ENCODE measurements around the gene PTPRN2.
"Not testable (repeated sequence)": the region's sequence is repeated elsewhere in the genome, so short reads cannot be mapped to it uniquely, and the experiment has no call there.

The PTPRN2 gene

DNA sequence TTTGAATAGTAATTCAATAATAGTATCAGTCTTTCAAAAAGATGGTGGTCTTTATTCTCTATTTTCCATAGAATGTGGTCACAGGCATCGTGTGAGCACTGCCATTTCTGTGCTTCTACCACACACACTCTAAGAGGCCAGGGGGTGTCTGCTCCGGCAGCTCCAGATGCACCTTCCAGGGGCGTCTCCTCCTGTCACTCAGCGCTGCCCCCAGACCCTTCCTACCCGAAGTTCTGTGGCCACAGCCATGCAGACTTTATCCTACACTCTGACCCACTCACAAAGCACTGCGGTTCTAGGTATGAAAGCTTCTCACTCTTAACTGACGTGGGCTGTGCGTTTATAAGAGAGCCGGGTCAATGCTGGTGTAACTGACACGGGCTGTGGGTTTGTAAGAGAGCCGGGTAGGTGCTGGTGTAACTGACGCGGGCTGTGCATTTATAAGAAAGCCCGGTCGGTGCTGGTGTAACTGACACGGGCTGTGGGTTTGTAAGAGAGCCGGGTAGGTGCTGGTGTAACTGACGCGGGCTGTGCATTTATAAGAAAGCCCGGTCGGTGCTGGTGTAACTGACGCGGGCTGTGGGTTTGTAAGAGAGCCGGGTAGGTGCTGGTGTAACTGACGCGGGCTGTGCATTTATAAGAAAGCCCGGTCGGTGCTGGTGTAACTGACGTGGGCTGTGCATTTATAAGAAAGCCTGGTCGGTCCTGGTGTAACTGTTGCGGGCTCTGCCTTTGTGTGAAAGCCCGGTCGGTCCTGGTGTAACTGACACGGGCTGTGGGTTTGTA, 886.0 kb downstream of the PTPRN2 start:
- DNase-seq (ENCODE audit: insufficient read length, low spot score); FAIRE-seq: not testable (repeated sequence)

DNA sequence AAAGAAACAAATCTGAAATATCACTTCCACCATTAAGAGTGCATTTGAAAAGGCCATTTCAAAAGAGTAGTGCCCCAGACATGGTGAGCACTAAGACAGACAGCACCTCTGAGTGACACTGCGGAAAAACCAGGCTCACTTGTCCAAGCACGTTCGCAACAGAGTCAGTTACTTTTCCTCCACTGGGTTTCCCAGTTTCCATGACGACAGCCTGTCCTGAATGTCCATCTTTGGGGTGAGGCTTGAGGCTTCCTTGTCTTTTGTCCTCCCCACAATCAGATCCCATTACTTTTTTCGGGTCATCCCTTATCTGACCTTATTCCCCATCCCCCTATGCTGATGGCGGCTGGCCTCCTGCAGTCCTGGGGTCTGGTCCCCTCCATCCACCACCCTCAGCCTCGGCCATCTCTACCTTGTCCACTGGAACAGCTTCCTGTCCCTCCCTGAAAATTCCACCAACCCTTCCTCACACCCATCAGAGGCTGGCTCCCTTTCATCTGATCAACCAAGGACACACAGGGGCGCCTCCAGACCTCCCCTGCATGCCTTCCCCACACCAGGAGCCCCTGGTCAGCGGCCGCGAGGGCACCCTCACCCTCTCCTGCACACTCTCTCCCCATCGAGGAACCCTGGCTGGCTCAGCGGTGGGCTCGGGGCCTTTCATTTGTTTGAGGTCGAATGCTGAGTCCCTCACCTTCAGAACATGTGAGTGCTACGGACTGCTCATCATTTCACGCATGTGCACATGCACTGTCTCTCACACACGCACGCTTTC, 887.2 kb downstream of the PTPRN2 start:
- DNase-seq (ENCODE audit: insufficient read length, low spot score) (no peak), FAIRE-seq (no peak)

DNA sequence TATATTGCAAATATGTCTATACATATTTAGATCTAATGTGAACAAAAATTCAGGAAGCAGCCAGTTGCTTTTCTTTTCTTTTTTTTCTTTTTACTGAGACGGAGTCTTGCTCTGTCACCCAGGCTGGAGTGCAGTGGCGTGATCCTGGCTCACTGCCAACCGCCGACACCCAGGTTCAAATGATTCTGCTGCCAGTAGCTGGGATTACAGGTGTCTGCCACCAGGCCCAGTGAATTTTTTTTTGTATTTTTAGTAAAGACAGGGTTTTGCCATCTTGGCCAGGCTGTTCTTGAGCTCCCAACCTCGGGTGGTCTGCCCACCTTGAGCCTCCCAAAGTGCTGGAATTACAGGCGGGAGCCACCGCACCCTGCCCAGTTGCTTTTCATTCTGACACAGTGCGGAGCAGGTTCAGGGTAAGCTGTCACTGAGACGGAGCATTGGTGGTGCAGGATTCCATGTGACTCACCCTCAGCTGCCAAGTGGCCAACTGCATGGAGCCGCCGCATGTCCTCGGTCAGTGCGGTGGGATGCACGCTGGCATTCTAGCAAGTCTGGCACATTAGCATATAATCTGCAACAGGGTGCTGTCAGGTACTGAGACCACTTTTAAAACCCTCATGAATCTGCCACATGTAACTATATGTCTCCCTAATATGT, 888.1 kb downstream of the PTPRN2 start:
- DNase-seq (ENCODE audit: insufficient read length, low spot score) (no peak), FAIRE-seq (no peak)

DNA sequence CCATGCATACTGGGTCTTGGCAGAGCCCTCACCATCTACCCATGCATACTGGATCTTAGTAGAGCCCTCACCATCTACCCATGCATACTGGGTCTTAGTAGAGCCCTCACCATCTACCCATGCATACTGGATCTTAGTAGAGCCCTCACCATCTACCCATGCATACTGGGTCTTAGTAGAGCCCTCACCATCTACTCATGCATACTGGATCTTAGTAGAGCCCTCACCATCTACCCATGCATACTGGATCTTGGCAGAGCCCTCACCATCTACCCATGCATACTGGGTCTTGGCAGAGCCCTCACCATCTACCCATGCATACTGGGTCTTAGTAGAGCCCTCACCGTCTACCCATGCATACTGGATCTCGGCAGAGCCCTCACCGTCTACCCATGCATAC, 890.3 kb downstream of the PTPRN2 start:
- not testable (repeated sequence) for FAIRE-seq; DNase-seq (ENCODE audit: insufficient read length, low spot score)

DNA sequence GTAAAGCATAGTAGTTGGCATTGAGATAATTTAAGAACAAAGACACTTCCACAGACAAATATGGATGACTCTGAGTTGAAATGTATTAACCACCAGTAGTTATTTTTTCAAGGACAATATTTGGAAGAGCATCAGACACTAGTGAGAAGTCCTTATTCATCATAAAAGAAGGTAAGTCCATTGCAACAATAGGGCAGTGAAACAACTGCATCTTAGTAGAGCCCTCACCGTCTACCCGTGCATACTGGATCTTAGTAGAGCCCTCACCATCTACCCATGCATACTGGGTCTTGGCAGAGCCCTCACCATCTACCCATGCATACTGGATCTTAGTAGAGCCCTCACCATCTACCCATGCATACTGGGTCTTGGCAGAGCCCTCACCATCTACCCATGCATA, 892.0 kb downstream of the PTPRN2 start:
- DNase-seq (ENCODE audit: insufficient read length, low spot score); FAIRE-seq: not testable (repeated sequence)

DNA sequence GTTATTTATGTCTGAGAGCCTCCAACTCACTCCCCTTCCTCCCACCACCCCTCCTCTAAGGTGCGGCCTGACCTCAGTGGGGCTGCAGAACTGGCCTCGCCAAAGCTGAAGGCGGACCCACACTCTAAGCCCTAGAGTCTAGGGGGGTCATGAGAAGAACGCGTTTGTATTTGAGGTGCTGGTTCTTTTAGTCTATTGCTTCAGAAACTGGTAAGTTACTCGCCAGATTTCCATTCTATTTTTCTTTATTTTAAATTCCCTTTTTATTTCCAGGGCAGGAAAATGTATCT, 893.3 kb downstream of the PTPRN2 start:
- DNase-seq (ENCODE audit: insufficient read length, low spot score), result no peak
- no peak for FAIRE-seq

DNA sequence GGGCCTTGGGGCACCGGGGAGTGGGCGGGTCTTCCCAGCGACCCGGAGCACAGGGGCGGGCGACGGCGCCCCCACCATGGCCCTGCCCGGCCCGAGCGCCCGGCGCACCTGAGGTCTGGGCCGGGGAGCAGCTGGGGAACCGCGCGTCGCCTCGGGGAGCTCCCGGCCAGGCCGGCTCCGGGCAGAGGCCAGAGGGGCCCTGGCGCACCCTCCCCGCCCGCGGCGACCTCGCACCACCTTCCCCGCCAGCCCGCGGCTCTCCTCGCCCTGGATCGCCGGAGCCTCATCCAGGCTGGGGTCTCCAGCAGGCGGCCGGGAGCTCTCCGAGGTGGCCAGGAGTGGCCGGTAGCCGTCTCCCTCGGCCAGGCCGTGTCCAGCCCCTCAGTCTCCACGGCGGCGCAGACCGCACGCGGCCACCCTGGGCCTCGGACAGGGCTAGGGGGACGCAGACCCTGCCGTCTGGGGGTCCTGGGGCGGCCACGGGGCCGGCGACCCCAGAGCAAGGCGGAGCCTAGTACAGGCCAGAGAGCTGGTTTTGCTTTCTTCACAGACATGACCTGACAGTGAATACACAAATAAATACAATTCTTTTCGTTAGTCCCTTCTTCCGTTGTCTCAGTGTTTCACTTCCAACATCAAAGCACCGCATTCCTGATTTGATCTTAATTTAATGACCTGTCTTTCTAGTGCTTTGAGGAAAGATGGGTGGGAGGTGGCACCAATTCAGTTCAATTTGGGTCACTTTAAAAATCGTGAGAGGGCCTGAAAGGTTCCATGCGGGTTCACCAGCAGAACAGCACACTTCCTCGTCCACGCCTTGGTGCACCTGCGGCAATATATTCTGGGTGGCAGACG, 893.9 kb downstream of the PTPRN2 start:
- DNase-seq (ENCODE audit: insufficient read length, low spot score), result no peak
- FAIRE-seq, result no peak

DNA sequence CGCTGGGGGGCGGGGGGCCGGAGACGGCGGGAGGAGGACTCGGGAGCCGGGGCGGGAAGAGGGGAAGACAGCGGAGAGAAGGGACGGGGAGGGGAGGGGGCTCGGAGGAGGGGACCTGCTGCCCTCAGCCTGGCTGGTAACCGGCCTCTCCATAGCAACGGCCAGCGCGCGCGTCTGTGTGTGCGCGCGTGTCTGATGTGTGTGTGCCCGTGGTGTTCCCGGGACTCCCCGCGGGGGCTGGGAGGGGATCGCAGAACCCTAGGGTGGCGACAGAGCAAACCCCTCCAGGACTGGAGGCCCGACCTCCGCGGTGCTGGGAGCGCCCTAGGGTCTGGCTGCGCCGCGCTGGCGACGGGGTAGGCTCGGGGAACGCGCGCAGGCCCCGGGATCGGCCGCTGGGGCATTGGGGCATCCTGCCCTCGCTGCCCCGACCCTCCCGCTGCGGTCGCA, 894.5 kb downstream of the PTPRN2 start:
- no peak for DNase-seq (ENCODE audit: insufficient read length, low spot score)

DNA sequence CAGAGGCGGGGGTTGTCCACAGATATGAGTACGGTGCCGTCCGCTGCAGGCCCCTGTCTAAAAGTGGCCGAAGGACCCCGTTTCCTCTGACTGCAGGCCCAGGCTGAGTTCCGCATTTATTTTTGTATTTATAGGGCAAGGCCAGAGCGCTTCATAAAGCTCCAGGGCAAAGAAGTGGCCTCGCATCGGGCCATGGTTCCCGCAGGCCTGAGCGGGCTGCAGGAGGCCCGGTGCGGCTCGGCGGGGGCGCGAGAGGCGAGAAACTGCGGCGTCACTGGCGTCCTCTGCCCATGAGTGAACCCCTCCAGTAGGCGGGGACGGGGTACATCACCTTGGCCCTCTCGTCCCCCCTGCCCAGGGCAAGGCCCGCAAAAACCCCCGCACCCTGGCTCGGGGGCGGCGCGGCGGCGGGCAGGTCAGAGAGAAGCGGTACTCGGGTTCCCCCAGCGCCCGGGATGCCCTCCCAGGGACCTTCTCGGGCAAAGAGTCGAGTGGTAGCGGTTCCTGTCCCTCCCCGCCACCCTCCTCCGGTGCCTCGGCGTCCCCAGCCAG, 895.1 kb downstream of the PTPRN2 start:
- FAIRE-seq (no peak), DNase-seq (ENCODE audit: insufficient read length, low spot score) (no peak)

More for the DNA sequence above, 894.5 kb downstream of the PTPRN2 start:
- no peak for FAIRE-seq

DNA sequence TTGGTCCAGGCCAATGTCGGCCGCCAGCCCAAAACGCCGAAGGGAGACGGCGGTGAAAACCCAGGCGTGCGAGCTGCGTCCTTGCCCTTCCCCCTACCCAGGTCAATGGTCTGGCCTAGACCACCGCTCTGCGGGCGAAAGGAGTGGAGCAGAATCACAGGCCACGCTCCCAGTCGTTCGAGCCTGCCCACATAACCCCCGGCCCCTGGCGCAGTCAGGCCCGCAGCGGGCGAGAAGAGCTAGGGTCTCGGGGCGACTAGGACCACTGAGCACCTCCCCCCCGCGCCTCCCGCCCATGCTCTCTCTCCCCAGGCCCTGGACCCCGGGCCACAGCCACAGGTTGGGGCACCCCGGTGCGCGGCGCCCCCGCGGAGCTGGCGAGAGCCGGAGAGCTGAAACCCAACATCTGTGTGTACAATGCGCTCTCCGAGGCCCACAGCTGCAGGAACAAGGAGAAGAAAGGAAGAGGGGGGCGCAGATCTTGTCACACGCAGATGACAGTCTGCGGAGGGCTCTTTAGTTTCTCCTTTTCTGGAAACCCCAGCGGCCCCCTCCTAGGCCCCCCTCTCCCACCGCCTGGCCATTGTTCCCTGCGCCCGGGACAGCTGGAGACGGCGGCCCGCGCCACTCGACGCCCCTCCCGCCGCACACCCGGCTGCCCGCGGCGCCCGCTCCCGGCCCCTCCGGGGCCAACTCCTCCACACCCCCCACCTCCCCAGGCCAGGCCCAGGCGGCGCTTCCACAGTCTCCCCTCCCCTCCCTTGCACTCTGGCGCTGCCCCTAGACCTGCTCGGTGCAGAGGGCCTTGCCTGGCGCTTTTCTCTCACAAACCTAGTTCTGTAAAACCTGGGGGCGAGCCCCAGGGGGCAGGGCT, 895.8 kb downstream of the PTPRN2 start:
- DNase-seq (ENCODE audit: insufficient read length, low spot score) (no peak), FAIRE-seq (no peak)

DNA sequence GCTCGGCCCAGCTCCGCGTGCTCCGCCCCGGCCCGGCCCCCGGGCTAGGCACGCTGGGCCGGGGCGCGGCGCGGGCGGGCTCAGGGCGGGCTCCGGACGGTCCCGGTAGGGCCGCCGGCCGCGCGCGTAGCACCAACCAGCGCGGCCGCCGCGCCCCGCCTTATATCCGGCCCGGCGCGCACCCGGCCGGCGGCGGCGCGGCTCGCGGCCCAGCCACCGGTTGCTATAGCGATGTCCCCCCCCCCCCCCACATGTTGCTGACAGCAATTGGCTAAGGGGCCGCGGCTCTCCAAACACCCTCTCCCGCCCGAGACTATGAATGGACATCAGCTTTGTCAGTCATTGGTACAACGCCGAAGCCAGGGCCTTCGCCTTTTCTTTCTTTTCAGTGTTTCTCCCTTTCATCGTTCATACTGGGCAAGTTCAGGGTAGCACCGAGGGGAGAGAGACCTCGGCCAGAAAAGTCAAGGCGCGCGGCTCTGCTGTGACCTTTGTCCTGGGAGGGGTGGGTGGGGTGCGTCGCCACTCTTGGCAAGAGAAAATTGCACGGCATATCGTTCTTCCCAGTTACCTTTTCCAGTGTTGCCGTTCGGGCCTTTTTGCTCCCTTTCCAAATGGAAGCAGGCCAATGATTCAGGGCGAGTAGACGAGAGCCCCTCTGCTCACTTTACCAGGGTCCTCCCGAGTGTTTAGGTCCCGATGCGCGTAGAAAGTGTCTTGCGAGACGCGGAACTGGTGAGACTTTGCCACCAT, 896.6 kb downstream of the PTPRN2 start:
- no peak for DNase-seq (ENCODE audit: insufficient read length, low spot score)

DNA sequence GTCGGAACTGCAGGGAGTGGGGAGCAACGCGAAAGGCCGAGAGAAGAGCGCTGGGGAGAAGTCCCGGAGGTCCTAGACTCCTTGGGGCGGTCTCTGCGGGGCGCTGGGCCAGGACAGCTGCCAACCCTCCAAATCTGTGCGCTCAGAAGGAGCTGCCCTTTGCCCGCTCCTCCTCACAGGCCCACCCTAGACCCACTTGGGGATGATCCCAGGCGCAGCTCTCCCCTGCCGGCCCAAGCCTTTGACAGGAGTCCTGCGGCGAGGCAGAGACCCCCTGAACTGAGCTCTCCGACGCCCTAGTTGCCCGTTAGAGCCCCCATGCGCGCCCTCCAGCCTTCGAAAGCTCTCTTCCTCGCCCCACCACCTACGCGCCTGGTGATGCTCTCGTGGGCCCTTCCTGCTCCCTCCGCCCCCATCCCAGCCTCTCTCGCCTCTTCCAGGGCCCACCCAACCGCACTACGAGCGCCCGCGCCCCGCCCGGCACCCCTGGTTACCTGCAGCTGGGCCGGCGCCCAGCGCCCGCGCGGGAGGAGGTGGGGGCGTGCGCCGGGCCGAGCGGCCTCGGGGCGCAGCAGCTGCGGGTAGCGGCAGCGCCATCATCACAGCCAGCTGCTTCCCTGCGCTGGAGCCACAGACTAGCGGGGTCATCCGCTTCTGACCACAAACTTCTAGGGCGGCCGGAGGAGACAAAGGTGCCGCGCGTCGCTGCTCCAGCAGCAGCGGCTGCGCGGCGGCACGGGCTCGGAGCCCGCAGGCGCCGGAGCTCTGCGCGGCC, 897.4 kb downstream of the PTPRN2 start:
- FAIRE-seq (no peak), DNase-seq (ENCODE audit: insufficient read length, low spot score) (no peak)

More for the DNA sequence above, 896.6 kb downstream of the PTPRN2 start:
- FAIRE-seq, result no peak

DNA sequence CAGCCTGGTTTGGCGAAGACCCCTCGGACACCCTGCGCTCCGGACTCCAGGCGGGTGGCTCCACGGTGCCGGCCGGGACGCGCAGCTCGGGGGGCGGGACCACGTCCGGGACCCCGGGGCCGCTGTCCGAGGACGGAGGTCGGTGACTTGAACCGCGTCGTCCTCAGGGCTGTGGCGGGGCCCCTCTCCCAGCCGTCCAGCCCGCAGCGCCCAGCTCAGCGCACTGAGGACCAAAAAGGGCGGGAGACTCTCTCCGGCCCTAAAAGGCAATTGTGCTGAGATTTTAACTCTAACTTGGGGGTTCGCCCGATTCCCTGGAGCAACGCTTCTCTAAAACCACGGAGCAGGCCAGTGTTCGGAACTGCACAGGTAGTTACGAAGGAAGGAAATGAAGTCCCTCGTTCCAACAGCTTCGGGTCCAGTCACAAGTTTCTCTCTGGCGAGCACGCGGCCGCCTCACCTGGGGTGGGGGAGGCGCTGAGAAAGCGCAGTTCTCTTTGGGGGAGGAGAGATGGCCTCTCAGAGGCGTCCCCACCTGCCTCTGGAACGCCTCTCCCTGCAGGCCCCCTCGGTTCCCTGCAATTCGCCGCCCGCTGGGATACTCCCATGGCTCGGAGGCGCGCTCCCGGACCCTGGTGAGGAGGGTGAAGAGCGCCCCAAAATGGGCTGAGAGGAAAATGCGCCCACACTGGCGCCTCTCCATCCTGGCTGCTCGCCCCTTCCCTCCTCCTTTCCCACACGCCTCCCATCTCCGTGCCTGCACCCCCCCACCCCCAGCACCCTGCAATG, 898.2 kb downstream of the PTPRN2 start:
- no peak for FAIRE-seq
- DNase-seq (ENCODE audit: insufficient read length, low spot score), result no peak

DNA sequence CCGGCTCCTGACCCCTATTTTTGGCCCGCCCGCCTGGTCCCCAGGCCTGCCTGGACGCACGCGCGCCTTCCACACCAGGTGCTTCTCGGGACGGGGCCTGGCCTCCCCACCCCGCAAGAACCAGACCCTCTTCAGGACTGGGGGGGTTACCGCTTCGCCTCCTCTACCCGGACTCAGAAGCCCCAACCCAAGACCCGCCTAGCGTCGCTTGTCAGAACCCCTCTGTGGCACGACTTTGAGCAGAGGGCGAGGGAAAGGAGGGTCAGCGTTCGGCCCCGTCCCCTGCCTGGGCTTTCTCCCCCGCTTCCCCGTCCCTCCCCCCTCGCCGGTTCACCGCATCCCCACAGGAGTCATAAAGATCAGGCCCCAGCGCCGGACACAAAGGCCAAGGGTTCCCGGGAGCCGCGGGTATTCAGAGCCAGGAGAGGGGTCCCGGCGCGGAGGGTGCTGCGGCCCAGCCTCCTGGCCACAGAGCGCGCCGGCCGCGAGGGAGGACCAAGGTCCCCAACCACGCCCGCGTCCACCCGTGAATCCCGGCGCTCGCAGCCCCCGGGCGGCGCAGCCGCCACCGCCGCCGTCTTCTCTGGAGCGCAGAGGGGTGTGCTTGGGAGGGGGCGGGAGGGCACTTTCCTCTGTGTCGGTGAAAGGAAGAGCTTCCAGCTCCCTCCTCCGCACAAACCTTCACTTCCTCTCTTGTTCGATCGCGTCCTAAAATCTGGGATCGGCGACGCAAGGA, 898.9 kb downstream of the PTPRN2 start:
- no peak for FAIRE-seq
- DNase-seq (ENCODE audit: insufficient read length, low spot score), result no peak

DNA sequence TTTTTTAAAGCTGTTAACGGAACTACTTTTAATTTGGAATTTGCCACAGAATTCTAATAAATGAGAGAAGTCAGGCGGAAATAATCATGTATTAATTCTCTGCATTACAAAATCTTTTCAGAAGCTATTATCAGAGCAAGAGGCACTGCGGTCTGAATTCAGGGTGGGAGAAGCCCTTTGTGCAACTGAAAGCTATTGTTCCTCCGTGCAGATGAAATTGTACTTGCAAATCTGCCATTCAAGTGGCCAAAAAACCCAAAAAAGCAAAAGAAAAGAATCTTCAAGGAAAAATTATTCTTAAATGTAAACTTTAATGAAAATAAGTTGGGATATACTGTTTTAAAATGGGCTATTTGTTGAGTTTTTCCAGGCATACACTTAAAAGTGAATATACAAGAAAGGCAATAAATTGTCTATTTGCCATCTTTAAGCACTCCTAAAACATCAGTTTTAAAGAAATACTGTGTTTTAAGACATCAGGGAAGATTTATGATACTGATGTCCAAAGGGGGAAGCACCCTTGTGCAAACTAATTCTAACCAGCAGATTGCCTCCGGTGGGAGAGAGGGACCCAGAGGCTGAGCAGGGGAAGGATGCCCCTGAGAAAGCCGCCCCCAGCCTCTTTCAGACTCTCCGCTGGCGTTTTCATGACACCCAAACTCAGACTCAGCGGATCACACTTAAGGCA, 899.6 kb downstream of the PTPRN2 start:
- FAIRE-seq (no peak), DNase-seq (ENCODE audit: insufficient read length, low spot score) (no peak)

DNA sequence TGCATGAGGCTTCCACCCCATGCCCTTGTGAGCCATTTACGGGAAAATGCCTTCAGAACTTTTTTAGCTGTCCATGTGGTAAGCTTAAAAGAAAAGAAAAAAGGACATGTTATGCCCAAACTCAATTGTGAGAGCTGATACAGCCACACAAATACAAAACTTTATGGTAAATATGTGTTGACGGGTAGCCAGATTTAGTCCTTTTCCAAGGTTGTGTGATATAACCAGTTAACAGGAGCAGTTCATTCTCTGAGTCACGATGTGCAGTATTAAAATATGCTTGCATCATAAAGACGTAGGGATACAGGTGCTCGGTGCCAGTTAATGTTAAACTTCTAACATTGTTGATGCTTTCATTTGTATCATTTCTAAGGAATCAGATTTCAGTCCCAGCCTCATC, 900.5 kb downstream of the PTPRN2 start:
- DNase-seq (ENCODE audit: insufficient read length, low spot score) (no peak), FAIRE-seq (no peak)
